Gastrocnemius medialis (tissue), 4 donors: Measurements from ENCODE around the gene B3GNT4. TPM values are rescaled to one million over a fixed set of nuclear protein-coding genes. Genes with fewer than 3 reads are reported as not detected.

Source experiments
- ATAC-seq, 2 donors: fragments of 150-250 bp; one replicate each; pipeline ENCODE4 v1.9.1; 2016
- DNase-seq, 2 donors: peaks; one replicate each; pipeline ENCODE4 v3.0.0-alpha.2; 2019
- H3K27ac ChIP-seq, 4 donors: fragments of 200-600 bp; sonication (generic); 1 replicate in 1 of 4; 2 replicates in 3 of 4; pipeline ENCODE4 v1.5.1; 2016 to 2018; ENCODE audit warnings: mild to moderate bottlenecking in 2 of 4, moderate library complexity in 1 of 4
- H3K27me3 ChIP-seq, 3 donors: fragments of 200-600 bp; sonication (generic) in 2 of 3; 1 replicate in 1 of 3; 2 replicates in 2 of 3; pipeline versions ENCODE4 v1.5.1 to v1.6.0; 2016 to 2019; ENCODE audit warnings: mild to moderate bottlenecking in 1 of 3, moderate library complexity in 1 of 3
- H3K36me3 ChIP-seq, 2 donors: fragments of 200-600 bp; sonication (generic) in 1 of 2; one replicate each; pipeline ENCODE4 v1.5.1; 2017 to 2018
- H3K4me1 ChIP-seq, 2 donors: fragments of 200-600 bp; sonication (generic) in 1 of 2; one replicate each; pipeline ENCODE4 v1.5.1; 2016 to 2017; ENCODE audit warnings: mild to moderate bottlenecking in 2 of 2
- H3K4me3 ChIP-seq, 4 donors: fragments of 200-600 bp; sonication (generic) in 3 of 4; 1 replicate in 1 of 4; 2 replicates in 3 of 4; pipeline ENCODE4 v1.5.1; 2016 to 2019; ENCODE audit warnings: mild to moderate bottlenecking in 2 of 4
- H3K9me3 ChIP-seq, 3 donors: fragments of 200-600 bp; sonication (generic) in 2 of 3; 1 replicate in 1 of 3; 2 replicates in 2 of 3; pipeline ENCODE4 v1.5.1; 2016 to 2019
- POLR2A ChIP-seq, 2 donors: fragments of 450-650 bp; IDR thresholded peaks; one replicate each; pipeline ENCODE4 v1.6.1; 2017; ENCODE audit warnings: antibody characterized with exemption in 2 of 2, mild to moderate bottlenecking in 2 of 2, moderate library complexity in 2 of 2
- in situ Hi-C, 4 donors: fragments of 200-750 bp; cut with MboI; loops; one replicate each; pipeline versions ENCODE4 v1.15.0 to v1.8.0; 2017; ENCODE audit warnings: low sequenced_read_pairs in 4 of 4
- intact Hi-C: fragments of 100-400 bp; cut with DNase I; formaldehyde crosslinking; loops from one replicate; pipeline ENCODE4 v1.15.1; 2023; ENCODE audit warnings: low total_unique reads
- total RNA-seq, 4 donors: library from RNA; depleted of rRNA; stranded (reverse); fragments of >200 nt; gene quantifications; one replicate each; pipeline versions ENCODE4 v1.1.0 to v1.2.3, GENCODE V29; 2016
- TF ChIP-seq, protein P1 (sequence below), 5 experiments: fragments of 450-650 bp in 3 of 5; fragments of 200-600 bp in 2 of 5; sonication (generic) in 2 of 5; IDR thresholded peaks in 4 of 5; conservative IDR thresholded peaks in 1 of 5; 1 replicate in 4 of 5; 2 replicates in 1 of 5; pipeline ENCODE4 v1.5.1; 2016 to 2019; ENCODE audit warnings: antibody characterized with exemption in 5 of 5, mild to moderate bottlenecking in 3 of 5, moderate library complexity in 3 of 5

B3GNT4 gene
- total RNA-seq: not detected

DNA sequence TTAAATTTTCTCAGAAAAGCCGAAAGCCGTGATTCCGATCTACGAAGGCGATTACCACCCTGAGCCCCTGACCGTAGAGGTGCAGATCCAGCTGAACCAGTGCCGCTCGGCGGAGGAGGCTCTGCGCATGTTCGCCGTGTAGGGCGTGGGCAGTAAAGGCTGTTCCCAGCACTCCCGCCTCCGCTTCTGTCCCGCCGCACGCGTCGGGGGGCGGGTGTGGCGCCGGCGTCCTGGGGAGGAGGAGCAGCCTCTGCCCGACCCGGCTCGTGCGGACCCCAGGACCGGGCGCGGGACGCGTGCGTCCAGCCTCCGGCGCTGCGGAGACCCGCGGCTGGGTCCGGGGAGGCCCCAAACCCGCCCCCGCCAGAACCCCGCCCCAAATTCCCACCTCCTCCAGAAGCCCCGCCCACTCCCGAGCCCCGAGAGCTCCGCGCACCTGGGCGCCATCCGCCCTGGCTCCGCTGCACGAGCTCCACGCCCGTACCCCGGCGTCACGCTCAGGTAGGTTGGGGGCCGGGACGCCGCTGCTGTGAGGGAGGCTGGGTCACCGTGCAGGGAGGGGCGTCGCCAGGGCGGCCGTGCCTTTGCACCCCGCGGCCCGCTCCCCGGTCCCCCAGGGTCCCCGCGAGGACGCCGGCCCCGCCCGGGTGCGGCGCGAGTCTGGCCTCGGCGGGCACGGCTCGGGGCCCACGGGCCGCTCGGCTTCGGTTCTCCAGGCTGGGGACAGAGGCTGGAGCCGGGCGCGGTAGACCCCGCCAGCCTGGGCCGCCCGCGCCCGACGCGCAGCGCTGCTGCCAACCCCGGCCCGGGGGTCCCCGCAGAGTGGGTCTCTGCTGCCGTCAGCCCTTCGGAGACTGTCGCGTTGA is at the start of gene B3GNT4:
Gene B3GNT4, plus strand, starts transcription at position 409 of the 866 bp plus-strand sequence. CDS start 910 bp downstream, outside the sequence.
- TF ChIP-seq POLR2A (IDR thresholded peaks at IDR 0.05): no peak
- TF ChIP-seq, protein P1, sequence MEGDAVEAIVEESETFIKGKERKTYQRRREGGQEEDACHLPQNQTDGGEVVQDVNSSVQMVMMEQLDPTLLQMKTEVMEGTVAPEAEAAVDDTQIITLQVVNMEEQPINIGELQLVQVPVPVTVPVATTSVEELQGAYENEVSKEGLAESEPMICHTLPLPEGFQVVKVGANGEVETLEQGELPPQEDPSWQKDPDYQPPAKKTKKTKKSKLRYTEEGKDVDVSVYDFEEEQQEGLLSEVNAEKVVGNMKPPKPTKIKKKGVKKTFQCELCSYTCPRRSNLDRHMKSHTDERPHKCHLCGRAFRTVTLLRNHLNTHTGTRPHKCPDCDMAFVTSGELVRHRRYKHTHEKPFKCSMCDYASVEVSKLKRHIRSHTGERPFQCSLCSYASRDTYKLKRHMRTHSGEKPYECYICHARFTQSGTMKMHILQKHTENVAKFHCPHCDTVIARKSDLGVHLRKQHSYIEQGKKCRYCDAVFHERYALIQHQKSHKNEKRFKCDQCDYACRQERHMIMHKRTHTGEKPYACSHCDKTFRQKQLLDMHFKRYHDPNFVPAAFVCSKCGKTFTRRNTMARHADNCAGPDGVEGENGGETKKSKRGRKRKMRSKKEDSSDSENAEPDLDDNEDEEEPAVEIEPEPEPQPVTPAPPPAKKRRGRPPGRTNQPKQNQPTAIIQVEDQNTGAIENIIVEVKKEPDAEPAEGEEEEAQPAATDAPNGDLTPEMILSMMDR (IDR thresholded peaks at IDR 0.05 in 4 of 5, conservative IDR thresholded peaks at IDR 0.05 in 1 of 5): no peak
- peaks cover 44 to 61% (median 46%) of the 10 kb centered on the region in 3 donors for H3K27me3 ChIP-seq
- H3K9me3 ChIP-seq: no peaks in the 10 kb centered on the region
- peak within 1 kb of the TSS; percentile 41 to 62 (median 56) for H3K4me3 ChIP-seq
- H3K36me3 ChIP-seq: peaks cover 0 to 17% of the 10 kb centered on the region in 2 donors
- in situ Hi-C loops: no loop called here
- no peak within 1 kb of the TSS for H3K27ac ChIP-seq
- DNase-seq (no peak), ATAC-seq (peak; percentile 36 to 39)
- peaks cover 0 to 6% of the 10 kb centered on the region in 2 donors for H3K4me1 ChIP-seq
- intact Hi-C loops: no loop called here

DNA sequence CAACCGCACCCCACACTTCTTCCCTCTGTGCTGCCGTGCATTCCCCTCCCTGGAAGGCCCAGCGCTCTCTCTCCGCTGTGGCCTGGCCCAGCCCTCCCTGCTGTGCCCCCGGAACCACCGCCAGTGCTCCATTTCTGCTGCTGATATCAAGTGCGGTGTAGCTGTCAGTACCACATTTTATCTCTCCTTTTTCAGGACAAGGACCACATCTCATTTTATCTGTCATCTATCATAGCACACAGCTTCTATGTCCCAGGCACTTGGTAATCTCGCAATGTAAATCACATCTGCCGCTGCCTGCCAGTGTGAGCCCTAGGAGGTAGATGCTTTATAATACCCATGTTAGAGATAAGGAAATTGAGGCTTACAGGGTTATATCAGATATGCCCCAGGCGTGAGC is 47.8 kb upstream of the B3GNT4 start:
- no peak overlapping the region for H3K27ac ChIP-seq
- H3K9me3 ChIP-seq: no peaks in the 10 kb centered on the region
- TF ChIP-seq, protein P1 (IDR thresholded peaks at IDR 0.05 in 4 of 5, conservative IDR thresholded peaks at IDR 0.05 in 1 of 5): no peak
- TF ChIP-seq POLR2A (IDR thresholded peaks at IDR 0.05): no peak
- in situ Hi-C loops: no loop called here
- no peaks in the 10 kb centered on the region for H3K27me3 ChIP-seq
- ATAC-seq (no peak), DNase-seq (no peak)
- no peaks in the 10 kb centered on the region for H3K36me3 ChIP-seq
- no peaks in the 10 kb centered on the region for H3K4me1 ChIP-seq
- intact Hi-C loops: no loop called here
- no peak overlapping the region for H3K4me3 ChIP-seq

DNA sequence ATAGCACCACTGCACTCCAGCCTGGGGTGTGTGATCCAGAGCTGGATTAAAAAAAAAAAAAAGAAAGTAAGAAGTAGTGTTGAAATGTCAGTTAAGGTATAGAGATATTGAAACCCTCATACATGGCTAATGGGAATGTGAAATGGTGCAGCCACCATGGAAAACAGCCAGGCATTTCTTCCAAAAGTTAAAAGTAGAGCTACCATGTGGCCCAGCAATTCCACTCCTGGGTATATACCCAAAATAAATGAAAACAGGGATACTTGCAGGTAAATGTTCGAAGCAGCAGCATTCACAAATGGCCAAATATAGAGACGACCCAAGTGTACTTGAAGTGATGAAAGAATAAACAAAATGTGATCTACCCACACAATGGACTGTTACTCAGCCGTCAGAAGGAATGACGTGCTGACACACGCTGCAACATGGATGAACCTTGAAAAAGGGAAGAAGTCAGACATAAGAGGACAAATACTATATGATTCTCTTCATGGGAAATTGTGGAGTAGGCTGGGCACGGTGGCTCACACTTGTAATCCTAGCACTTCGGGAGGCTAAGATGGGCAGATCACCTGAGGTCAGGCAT is 44.7 kb upstream of the B3GNT4 start:
- no peak for TF ChIP-seq POLR2A (IDR thresholded peaks at IDR 0.05)
- TF ChIP-seq, protein P1 (IDR thresholded peaks at IDR 0.05 in 4 of 5, conservative IDR thresholded peaks at IDR 0.05 in 1 of 5): no peak
- in situ Hi-C loops: no loop called here

DNA sequence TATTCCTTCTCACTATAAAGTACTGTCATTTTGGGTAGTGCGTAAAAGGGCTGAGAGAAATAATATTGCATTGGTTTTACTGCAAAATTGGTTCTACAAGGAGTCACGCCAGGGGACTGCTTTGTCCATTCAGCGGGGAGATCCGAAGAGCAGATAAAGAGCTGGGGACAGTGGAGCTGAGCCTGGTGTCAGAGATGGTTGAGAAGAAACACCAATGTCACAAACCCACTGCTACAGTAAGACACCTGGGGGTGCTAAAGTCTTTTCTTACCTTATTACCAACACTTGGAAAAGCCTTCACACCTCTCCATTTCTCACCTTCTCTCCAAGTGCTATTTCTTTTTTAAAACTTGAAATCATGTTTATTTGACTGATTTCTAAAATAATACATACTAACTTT is 43.6 kb upstream of the B3GNT4 start:
- no peaks in the 10 kb centered on the region for H3K4me1 ChIP-seq
- ATAC-seq (no peak), DNase-seq (no peak)
- in situ Hi-C loops: no loop called here
- H3K9me3 ChIP-seq: no peaks in the 10 kb centered on the region
- H3K36me3 ChIP-seq: no peaks in the 10 kb centered on the region
- no peak overlapping the region for H3K27ac ChIP-seq
- intact Hi-C loops: no loop called here
- TF ChIP-seq, protein P1 (IDR thresholded peaks at IDR 0.05 in 4 of 5, conservative IDR thresholded peaks at IDR 0.05 in 1 of 5): no peak
- TF ChIP-seq POLR2A (IDR thresholded peaks at IDR 0.05): no peak
- no peaks in the 10 kb centered on the region for H3K27me3 ChIP-seq
- H3K4me3 ChIP-seq: no peak overlapping the region

More for the DNA sequence above, 44.7 kb upstream of the B3GNT4 start:
- DNase-seq (no peak), ATAC-seq (no peak)
- no peak overlapping the region for H3K27ac ChIP-seq
- intact Hi-C loops: no loop called here
- no peaks in the 10 kb centered on the region for H3K9me3 ChIP-seq
- no peaks in the 10 kb centered on the region for H3K27me3 ChIP-seq
- no peak overlapping the region for H3K4me3 ChIP-seq
- no peaks in the 10 kb centered on the region for H3K4me1 ChIP-seq
- H3K36me3 ChIP-seq: no peaks in the 10 kb centered on the region
